NCI-H2081 treated with DMSO at 0.1 percent for 48 hours (cell line): ENCODE data around the gene ZNF486.
"Not testable (repeated sequence)": the region's sequence is repeated elsewhere in the genome, so short reads cannot be mapped to it uniquely, and the experiment has no call there.

Experiments used
- DNase-seq: peaks from one replicate; lab custom pipeline; 2025; lab: John Stamatoyannopoulos, UW

The ZNF486 gene

DNA sequence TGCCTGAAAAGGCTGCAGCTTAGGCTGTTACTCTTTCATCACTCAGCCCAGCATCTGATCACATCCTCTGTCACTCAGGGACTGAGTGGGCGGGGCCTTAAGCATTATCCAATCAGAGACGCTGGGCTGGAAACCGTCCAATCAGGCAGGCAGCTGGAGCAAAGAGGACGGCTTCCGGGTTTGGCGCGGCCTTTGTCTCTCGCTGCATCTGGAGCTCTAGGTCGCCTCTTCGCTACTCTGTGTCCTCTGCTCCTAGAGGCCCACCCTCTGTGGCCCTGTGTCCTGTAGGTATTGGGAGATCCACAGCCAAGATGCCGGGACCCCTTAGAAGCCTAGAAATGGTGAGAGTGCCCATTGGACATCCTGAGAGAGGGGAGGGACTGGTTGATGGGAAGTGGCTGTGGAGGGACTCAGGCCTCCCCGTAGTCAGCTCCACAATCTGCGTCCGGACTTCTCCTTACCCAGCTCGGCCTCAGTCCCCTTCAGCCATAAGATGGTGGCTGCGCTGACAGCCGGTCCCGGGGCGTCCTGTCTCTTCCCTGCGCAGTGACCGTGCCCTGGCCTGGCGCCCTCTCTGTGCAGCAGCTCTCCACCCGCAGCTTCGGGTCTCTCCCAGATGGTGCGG is at the start of gene ZNF486:
TSS of gene ZNF486 (plus strand) at position 195 of the 625 bp plus-strand sequence. CDS start at position 312, 117 bp downstream.
- no peak for DNase-seq

DNA sequence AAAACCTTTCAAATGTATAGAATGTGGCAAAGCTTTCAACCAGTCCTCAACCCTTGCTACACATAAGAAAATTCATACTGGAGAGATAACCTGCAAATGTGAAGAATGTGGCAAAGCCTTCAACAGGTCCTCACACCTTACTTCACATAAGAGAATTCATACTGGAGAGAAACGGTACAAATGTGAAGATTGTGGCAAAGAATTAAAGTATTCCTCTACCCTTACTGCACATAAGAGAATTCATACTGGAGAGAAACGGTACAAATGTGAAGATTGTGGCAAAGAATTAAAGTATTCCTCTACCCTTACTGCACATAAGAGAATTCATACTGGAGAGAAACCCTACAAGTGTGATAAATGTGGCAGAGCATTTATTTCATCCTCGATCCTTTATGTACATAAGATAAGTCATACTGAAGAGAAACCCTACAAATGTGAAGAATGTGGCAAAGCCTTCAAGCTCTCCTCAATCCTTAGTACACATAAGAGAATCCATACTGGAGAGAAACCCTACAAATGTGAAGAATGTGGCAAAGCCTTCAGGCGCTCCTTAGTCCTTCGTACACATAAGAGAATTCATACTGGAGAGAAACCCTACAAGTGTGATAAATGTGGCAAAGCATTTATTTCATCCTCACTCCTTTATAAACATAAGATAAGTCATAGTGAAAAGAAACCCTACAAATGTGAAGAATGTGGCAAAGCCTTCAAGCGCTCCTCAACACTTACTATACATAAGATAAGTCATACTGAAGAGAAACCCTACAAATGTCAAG is 48.8 kb upstream of the ZNF486 start:
- DNase-seq, result not testable (repeated sequence)

DNA sequence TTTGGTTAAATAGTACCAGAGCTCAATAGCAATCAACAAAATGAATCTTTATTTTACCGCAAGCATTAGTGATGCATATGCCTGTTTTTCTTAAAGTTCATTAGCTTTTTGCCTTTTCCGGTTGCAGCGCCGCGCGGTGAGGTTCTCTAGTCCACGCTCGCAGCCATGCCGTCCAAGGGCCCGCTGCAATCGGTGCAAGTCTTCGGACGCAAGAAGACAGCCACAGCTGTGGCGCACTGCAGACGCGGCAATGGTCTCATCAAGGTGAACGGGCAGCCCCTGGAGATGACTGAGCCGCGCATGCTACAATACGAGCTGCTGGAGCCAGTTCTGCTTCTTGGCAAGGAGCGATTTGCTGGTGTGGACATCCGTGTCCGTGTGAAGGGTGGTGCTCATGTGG is 42.1 kb upstream of the ZNF486 start:
- DNase-seq, result no peak

- not testable (repeated sequence) for DNase-seq
These were observed 34.1 kb upstream of the ZNF486 start for GRCh38 chr19:20132933-20133332.

DNA sequence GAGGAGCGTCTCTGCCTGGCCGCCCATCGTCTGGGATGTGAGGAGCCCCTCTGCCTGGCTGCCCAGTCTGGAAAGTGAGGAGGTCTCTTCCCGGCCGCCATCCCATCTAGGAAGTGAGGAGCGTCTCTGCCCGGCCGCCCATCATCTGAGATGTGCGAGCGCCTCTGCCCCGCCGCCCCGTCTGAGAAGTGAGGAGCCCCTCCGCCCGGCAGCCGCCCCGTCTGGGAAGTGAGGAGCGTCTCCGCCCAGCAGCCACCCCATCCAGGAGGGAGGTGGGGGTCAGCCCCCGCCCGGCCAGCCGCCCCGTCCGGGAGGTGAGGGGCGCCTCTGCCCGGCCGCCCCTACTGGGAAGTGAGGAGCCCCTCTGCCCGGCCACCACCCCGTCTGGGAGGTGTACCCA is 29.3 kb upstream of the ZNF486 start:
- DNase-seq, result not testable (repeated sequence)

- DNase-seq, result no peak
These were observed 15.3 kb upstream of the ZNF486 start for GRCh38 chr19:20151617-20152145.

- DNase-seq, result not testable (repeated sequence)
These were observed 14.5 kb upstream of the ZNF486 start for GRCh38 chr19:20152506-20152905.

DNA sequence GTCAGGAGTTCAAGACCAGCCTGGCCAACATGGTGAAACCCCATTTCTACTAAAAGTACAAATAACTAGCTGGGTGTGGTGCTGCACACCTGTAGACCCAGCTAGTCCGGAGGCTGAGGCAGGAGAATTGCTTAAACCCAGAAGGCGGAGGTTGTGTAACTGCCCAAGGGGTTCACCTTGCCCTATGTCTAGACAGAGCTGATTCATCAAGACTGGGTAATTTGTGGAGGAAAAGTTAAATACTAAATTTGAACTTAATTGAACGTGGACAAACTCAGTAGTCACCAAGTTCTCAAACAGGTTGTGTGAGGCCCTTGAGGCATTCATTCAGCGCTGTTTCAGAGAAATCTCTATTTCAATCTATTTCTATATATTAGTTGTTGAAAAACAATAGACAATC is 13.7 kb upstream of the ZNF486 start:
- DNase-seq, result no peak

- DNase-seq, result no peak
These were observed 12.4 kb upstream of the ZNF486 start for GRCh38 chr19:20154636-20155035.

- DNase-seq, result no peak
These were observed 4.2 kb upstream of the ZNF486 start for GRCh38 chr19:20162821-20163220.

- DNase-seq, result no peak
These were observed 2.6 kb upstream of the ZNF486 start for GRCh38 chr19:20164456-20164855.

GRCh38 chr19:20165971-20166592 is 932 bp upstream of the ZNF486 start:
- no peak for DNase-seq

GRCh38 chr19:20167651-20168122 is 673 bp downstream of the ZNF486 start:
- no peak for DNase-seq

DNA sequence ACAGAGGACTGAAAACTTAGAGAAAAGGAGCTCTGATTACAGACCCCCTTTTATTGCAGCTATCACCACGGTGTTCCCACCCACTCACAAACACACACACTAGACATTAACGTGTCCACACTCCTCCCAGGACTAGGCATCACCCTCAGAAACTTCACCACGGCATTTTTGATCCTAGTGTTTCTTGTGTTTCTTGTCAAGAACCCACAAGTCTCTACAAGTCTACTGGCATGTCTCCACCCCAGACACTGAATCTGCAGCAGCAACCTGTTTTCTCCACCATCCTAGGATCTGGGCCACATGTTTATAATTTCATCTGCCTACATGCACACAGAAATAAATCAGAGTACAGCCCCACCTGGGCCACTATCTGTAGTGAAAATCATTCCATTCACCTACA is 4.3 kb downstream of the ZNF486 start:
- DNase-seq, result no peak

- DNase-seq, result not testable (repeated sequence)
These were observed 8.8 kb downstream of the ZNF486 start for GRCh38 chr19:20175848-20176247.

DNA sequence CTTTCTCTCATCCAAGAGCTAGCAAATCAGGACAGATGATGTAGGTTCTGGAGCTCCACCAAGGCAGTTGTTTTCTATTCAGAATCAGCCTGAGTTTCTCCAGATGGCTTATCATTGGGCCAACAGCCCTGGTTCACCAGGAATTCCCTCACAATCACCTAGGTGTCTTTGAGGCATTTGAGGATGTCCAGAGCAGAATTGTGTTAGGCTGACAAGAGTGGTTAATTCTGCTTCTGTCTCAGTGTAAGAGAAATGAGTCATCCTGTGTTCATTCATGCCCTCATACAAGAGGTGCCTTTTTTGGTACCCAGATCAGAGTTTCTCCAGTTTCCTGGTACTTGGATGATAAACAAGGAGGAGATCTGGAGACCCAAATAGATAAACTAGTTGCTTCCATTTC is 12.9 kb downstream of the ZNF486 start:
- not testable (repeated sequence) for DNase-seq

DNA sequence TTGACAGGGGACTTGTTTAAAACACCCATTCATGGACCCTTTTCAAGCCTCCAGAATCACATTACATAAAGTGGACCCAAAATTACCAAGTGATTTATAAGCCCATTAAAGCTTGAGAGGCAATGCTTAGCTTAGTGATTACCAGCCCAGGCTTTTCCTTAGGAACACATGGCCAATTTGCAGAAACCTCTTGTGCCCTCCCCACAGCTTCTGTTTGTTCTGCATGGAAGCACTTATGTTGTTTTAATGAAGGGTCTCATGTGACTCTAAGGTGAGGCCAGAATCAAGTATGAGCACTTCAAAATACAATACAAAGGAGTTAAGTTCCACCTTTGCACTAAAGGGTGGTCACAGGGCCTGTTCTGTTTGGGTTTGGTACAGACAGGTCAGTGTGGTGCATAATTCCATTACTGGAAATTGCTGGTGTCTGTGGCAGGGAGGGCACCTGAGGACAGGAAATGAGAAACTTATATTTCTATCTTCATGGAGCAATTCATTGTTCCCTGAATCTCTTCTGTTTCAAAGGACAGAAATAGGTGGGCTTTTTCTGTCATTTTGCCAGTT is 15.3 kb downstream of the ZNF486 start:
- DNase-seq, result no peak

DNA sequence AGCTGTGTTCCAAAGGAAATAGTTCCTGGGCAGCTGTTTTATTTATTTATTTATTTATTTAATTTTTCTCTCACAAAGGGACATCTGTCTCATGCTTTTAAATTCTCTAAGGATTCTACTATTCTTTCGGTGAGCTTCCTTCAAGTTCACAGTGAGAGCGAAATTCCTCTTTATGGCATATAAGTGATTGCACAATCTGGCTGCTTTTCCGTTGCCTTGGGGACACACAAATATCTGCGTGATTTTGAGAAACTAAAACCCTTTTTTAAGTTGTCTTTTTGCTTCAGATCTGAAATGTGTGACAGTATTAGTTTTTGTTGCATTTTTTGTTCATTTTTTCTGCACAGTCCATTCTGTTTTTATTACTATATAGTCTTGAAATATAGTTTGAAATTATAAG is 19.2 kb downstream of the ZNF486 start:
- DNase-seq, result no peak

DNA sequence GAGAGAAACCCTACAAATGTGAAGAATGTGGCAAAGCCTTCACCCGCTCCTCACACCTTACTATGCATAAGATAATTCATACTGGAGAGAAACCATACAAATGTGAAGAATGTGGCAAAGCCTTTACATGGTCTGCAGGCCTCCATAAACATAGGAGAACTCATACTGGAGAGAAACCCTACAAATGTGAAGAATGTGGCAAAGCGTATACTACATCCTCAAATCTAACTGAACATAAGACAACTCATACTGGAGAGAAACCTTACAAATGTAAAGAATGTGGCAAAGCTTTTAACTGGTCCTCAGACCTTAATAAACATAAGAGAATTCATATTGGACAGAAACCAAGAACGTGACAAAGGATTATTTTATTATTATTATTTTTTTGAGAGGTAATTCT is 30.7 kb downstream of the ZNF486 start:
- DNase-seq, result no peak

GRCh38 chr19:20209051-20209450 is 42.0 kb downstream of the ZNF486 start:
- DNase-seq, result no peak

DNA sequence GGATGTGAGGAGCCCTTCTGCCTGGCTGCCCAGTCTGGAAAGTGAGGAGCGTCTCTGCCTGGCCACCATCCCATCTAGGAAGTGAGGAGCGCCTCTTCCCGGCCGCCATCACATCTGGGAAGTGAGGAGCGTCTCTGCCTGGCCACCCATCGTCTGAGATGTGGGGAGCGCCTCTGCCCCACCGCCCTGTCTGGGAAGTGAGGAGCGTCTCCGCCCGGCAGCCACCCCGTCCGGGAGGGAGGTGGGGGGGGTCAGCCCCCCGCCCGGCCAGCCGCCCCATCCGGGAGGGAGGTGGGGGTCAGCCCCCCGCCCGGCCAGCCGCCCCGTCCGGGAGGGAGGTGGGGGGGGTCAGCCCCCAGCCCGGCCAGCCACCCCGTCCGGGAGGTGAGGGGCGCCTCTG is 47.4 kb downstream of the ZNF486 start:
- DNase-seq, result not testable (repeated sequence)

DNA sequence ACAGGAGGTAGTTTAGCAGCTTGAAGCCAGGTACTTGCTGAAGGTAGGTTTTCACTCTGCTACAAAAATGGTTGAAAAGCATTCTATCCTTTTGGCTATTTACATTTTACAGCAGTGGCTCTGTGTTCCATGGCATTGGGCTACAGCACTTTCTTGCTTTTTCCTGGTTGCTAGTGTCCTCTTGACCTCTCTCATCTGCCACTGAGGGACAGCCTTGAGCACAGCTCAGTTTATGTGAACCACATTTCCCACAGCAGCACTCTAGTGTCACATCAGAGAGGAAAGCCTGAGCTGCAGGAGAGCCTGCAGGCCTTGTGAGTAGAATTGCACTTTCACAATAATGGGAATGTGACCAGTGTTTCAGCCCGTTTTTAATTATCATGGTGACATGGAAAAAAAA is 54.6 kb downstream of the ZNF486 start:
- DNase-seq, result not testable (repeated sequence)
